Testis (tissue), 3 donors: ENCODE results near the gene APOL6. TPM values are rescaled to one million over a fixed set of nuclear protein-coding genes. Genes with fewer than 3 reads are reported as not detected.

Source experiments
- DNase-seq: peaks from one replicate; pipeline ENCODE4 v3.0.0-alpha.2; 2019
- H3K27ac ChIP-seq, 2 donors: fragments of 200-600 bp; sonication (generic); one replicate each; pipeline ENCODE4 v1.5.1; 2019
- H3K27me3 ChIP-seq: fragments of 200-600 bp; sonication (generic); one replicate; pipeline ENCODE4 v1.5.1; 2019
- H3K36me3 ChIP-seq: fragments of 200-600 bp; sonication (generic); one replicate; pipeline ENCODE4 v1.5.1; 2017; ENCODE audit warnings: low read depth; ENCODE audit errors: missing control alignments
- H3K4me1 ChIP-seq: fragments of 200-600 bp; sonication (generic); one replicate; pipeline ENCODE4 v1.5.1; 2019
- H3K4me3 ChIP-seq, 2 donors: fragments of 200-600 bp; sonication (generic); one replicate each; pipeline ENCODE4 v1.5.1; 2017 to 2019
- H3K9me3 ChIP-seq: fragments of 200-600 bp; sonication (generic); one replicate; pipeline ENCODE4 v1.5.1; 2017
- CTCF ChIP-seq, 3 experiments: fragments of 450-650 bp in 2 of 3; fragments of 200-600 bp in 1 of 3; sonication (generic) in 1 of 3; IDR thresholded peaks; one replicate each; pipeline ENCODE4 v1.5.1; 2016 to 2019; ENCODE audit warnings: antibody characterized with exemption in 3 of 3, mild to moderate bottlenecking in 2 of 3, moderate library complexity in 1 of 3
- POLR2A ChIP-seq: fragments of 450-650 bp; IDR thresholded peaks from one replicate; pipeline ENCODE4 v1.6.1; 2017; ENCODE audit warnings: antibody characterized with exemption, mild to moderate bottlenecking, moderate library complexity
- WGBS, 2 donors: methylation state at CpG; one replicate each; pipeline ENCODE4 v1.1.5; 2018; 5-methylcytosine and 5-hydroxymethylcytosine counted together
- intact Hi-C: fragments of 100-400 bp; cut with DNase I; formaldehyde crosslinking; loops from one replicate; pipeline ENCODE4 v1.15.1; 2023; ENCODE audit warnings: low total_unique reads
- polyA plus RNA-seq: library from polyadenylated mRNA; stranded (reverse); fragments of 350-450 nt; fragmentation: Illumina TruSeq; extraction: RNeasy Lipid Tissue Mini Kit (QIAGEN cat#74804); gene quantifications from one replicate; pipeline ENCODE4 v1.2.3, GENCODE V29; 2014; ENCODE audit warnings: low read depth, low replicate concordance; ENCODE audit not compliant: insufficient read depth
- total RNA-seq, 2 donors: library from RNA; depleted of rRNA; stranded (reverse); fragments of >200 nt; gene quantifications; one replicate each; pipeline ENCODE4 v1.2.3, GENCODE V29; 2016

The APOL6 gene
- total and polyA plus RNA-seq, 3 donors from 2014 or later, result 2.2 to 3.6 (median 2.8) TPM

- Histone ChIP-seq H3K27me3 (no peaks in the 10 kb centered on the region), H3K36me3 (no peaks in the 10 kb centered on the region), H3K4me3 (no peak overlapping the region), H3K4me1 (peaks cover 10% of the 10 kb centered on the region), H3K9me3 (no peaks in the 10 kb centered on the region), H3K27ac (no peak overlapping the region)
- peak; percentile 49 for DNase-seq
- intact Hi-C loops, result loop anchor here (10.0 kb wide), 2 partner anchors 205 to 285 kb away; no protein-coding TSS in a partner anchor
- whole genome bisulfite sequencing, 2 donors, result 58 to 64% methylated on average over 5 to 8 of the region's 9 CpGs
- TF ChIP-seq POLR2A, result no peak
- no peak for TF ChIP-seq CTCF (IDR thresholded peaks at IDR 0.05)
Measured at GRCh38 chr22:35629406-35630216, 18.6 kb upstream of the APOL6 start.

- TF ChIP-seq POLR2A (no peak), CTCF (IDR thresholded peaks at IDR 0.05) (no peak)
- Histone ChIP-seq H3K4me3 (no peak overlapping the region), H3K27ac (no peak overlapping the region), H3K36me3 (no peaks in the 10 kb centered on the region), H3K27me3 (no peaks in the 10 kb centered on the region), H3K4me1 (peaks cover 10% of the 10 kb centered on the region), H3K9me3 (no peaks in the 10 kb centered on the region)
- WGBS, 2 donors, result 72 to 80% methylated on average over 4 of the region's 4 CpGs
- intact Hi-C loops, result loop anchor here (10.0 kb wide), 1 partner anchor 204 kb away; no protein-coding TSS in a partner anchor
- DNase-seq, result no peak
Measured at GRCh38 chr22:35630387-35630793, 17.9 kb upstream of the APOL6 start.

GRCh38 chr22:35630891-35631290, 17.4 kb upstream of the APOL6 start:
- Histone ChIP-seq H3K4me3 (no peak overlapping the region), H3K4me1 (peaks cover 10% of the 10 kb centered on the region), H3K36me3 (no peaks in the 10 kb centered on the region), H3K27me3 (no peaks in the 10 kb centered on the region), H3K9me3 (no peaks in the 10 kb centered on the region), H3K27ac (no peak overlapping the region)
- no peak for TF ChIP-seq POLR2A
- TF ChIP-seq CTCF (IDR thresholded peaks at IDR 0.05), result no peak
- WGBS, 2 donors, result 96 to 98% methylated on average over 7 to 9 of the region's 9 CpGs
- intact Hi-C loops, result loop anchor here (10.0 kb wide), 1 partner anchor 204 kb away; no protein-coding TSS in a partner anchor
- DNase-seq, result no peak

GRCh38 chr22:35631597-35631996, 16.6 kb upstream of the APOL6 start:
- Histone ChIP-seq H3K4me1 (peaks cover 10% of the 10 kb centered on the region), H3K4me3 (no peak overlapping the region), H3K9me3 (no peaks in the 10 kb centered on the region), H3K36me3 (no peaks in the 10 kb centered on the region), H3K27me3 (no peaks in the 10 kb centered on the region), H3K27ac (no peak overlapping the region)
- TF ChIP-seq CTCF (IDR thresholded peaks at IDR 0.05) (peak; percentile 36 to 46 (median 37)), POLR2A (no peak)
- intact Hi-C loops, result loop anchor here (10.0 kb wide), 1 partner anchor 203 kb away; no protein-coding TSS in a partner anchor
- peak; percentile 59 for DNase-seq
- WGBS, 2 donors, result 67 to 73% methylated on average over 5 of the region's 5 CpGs
